ENCODE measurements around the gene PHLPP1. TPM values are rescaled to one million over a fixed set of nuclear protein-coding genes. Genes with fewer than 3 reads are reported as not detected.

The PHLPP1 gene
- total RNA-seq, 1 experiment from 2014 or later, result 13.7 TPM

- ChIA-PET POLR2A (ENCODE audit: low non-redundant PET) (no interaction called here), CTCF (no interaction called here)
- Histone ChIP-seq H3K4me3 (ENCODE audit: low read depth, low read length, poor library complexity, severe bottlenecking) (no peak overlapping the region), H3K4me1 (ENCODE audit: insufficient read depth, low read length, poor library complexity, severe bottlenecking) (peaks cover 5% of the 10 kb centered on the region), H3K9me3 (ENCODE audit: low read depth, low read length, poor library complexity, severe bottlenecking) (no peaks in the 10 kb centered on the region), H3K27me3 (replicated peaks; ENCODE audit: insufficient read depth, low read depth, low read length, poor library complexity) (no peaks in the 10 kb centered on the region), H3K27ac (ENCODE audit: low read depth, low read length, poor library complexity, severe bottlenecking) (no peak overlapping the region), H3K36me3 (ENCODE audit: insufficient read depth, low read length, poor library complexity, severe bottlenecking) (no peaks in the 10 kb centered on the region)
- no peak for DNase-seq (ENCODE audit: low spot score)
- no peak for TF ChIP-seq EZH2 (IDR thresholded peaks at IDR 0.05; ENCODE audit: borderline replicate concordance, low read depth, low read length, poor library complexity, severe bottlenecking)
- no peak for TF ChIP-seq CTCF (conservative IDR thresholded peaks at IDR 0.05; ENCODE audit: low read depth, low read length)
- BruUV-seq (replicated peaks), result no TSS peak
- intact Hi-C loops (cut with micrococcal nuclease; ENCODE audit: unreplicated experiment), result no loop called here
Measured at GRCh38 chr18:62812876-62813275, 97.5 kb downstream of the PHLPP1 start.

GRCh38 chr18:62814132-62814759 lies 98.9 kb downstream of the PHLPP1 start:
- CTCF ChIA-PET, result interaction anchor here (0.5 to 0.7 kb wide), 3 partner anchors 12 to 399 kb away, joined by 3 to 4 read pairs (median 3); no protein-coding TSS in a partner anchor
- no peaks in the 10 kb centered on the region for H3K9me3 ChIP-seq (ENCODE audit: low read depth, low read length, poor library complexity, severe bottlenecking)
- H3K4me3 ChIP-seq (ENCODE audit: low read depth, low read length, poor library complexity, severe bottlenecking), result no peak overlapping the region
- no TSS peak for BruUV-seq (replicated peaks)
- peaks cover 5% of the 10 kb centered on the region for H3K4me1 ChIP-seq (ENCODE audit: insufficient read depth, low read length, poor library complexity, severe bottlenecking)
- H3K36me3 ChIP-seq (ENCODE audit: insufficient read depth, low read length, poor library complexity, severe bottlenecking), result no peaks in the 10 kb centered on the region
- no peak for TF ChIP-seq EZH2 (IDR thresholded peaks at IDR 0.05; ENCODE audit: borderline replicate concordance, low read depth, low read length, poor library complexity, severe bottlenecking)
- no peak for TF ChIP-seq CTCF (conservative IDR thresholded peaks at IDR 0.05; ENCODE audit: low read depth, low read length)
- peak; percentile 11 for DNase-seq (ENCODE audit: low spot score)
- intact Hi-C loops (cut with micrococcal nuclease; ENCODE audit: unreplicated experiment), result no loop called here
- no peak overlapping the region for H3K27ac ChIP-seq (ENCODE audit: low read depth, low read length, poor library complexity, severe bottlenecking)
- no peaks in the 10 kb centered on the region for H3K27me3 ChIP-seq (replicated peaks; ENCODE audit: insufficient read depth, low read depth, low read length, poor library complexity)
- POLR2A ChIA-PET (ENCODE audit: low non-redundant PET), result no interaction called here

- H3K4me1 ChIP-seq (ENCODE audit: insufficient read depth, low read length, poor library complexity, severe bottlenecking), result no peaks in the 10 kb centered on the region
- no peak overlapping the region for H3K27ac ChIP-seq (ENCODE audit: low read depth, low read length, poor library complexity, severe bottlenecking)
- POLR2A ChIA-PET (ENCODE audit: low non-redundant PET), result no interaction called here
- BruUV-seq (replicated peaks), result no TSS peak
- intact Hi-C loops (cut with micrococcal nuclease; ENCODE audit: unreplicated experiment), result no loop called here
- CTCF ChIA-PET, result interaction anchor here (0.6 kb wide), 1 partner anchor 11 kb away, joined by 3 read pairs; no protein-coding TSS in a partner anchor
- H3K9me3 ChIP-seq (ENCODE audit: low read depth, low read length, poor library complexity, severe bottlenecking), result no peaks in the 10 kb centered on the region
- H3K36me3 ChIP-seq (ENCODE audit: insufficient read depth, low read length, poor library complexity, severe bottlenecking), result no peaks in the 10 kb centered on the region
- DNase-seq (ENCODE audit: low spot score), result no peak
- TF ChIP-seq EZH2 (IDR thresholded peaks at IDR 0.05; ENCODE audit: borderline replicate concordance, low read depth, low read length, poor library complexity, severe bottlenecking) (no peak), CTCF (conservative IDR thresholded peaks at IDR 0.05; ENCODE audit: low read depth, low read length) (no peak)
- no peak overlapping the region for H3K4me3 ChIP-seq (ENCODE audit: low read depth, low read length, poor library complexity, severe bottlenecking)
- H3K27me3 ChIP-seq (replicated peaks; ENCODE audit: insufficient read depth, low read depth, low read length, poor library complexity), result no peaks in the 10 kb centered on the region
Measured at GRCh38 chr18:62825382-62825781, 110.0 kb downstream of the PHLPP1 start.
